B cell (primary cell): ENCODE results near the gene HECTD3. TPM values are rescaled to one million over a fixed set of nuclear protein-coding genes. Genes with fewer than 3 reads are reported as not detected.
A peak's percentile ranks its signal among the peaks of the same experiment; 100 is the strongest.

Experiments
- ATAC-seq: fragments of 200-7000 bp; cut with Tn5 transposase; one replicate; pipeline ENCODE4 v1.10.0; 2021; ENCODE audit warnings: low read depth, mild to moderate bottlenecking, moderate number of reproducible peaks, moderate library complexity
- CTCF ChIA-PET: fragments of 350-600 bp; sonication (Branson Sonifier 250); formaldehyde crosslinking; loops from one replicate; lab custom pipeline; 2021; ENCODE audit warnings: antibody characterized with exemption, inconsistent platforms; lab: Charles Lee
- POLR2A ChIA-PET: fragments of 350-600 bp; sonication (Branson Sonifier 250); formaldehyde crosslinking; loops from one replicate; lab custom pipeline; 2021; ENCODE audit warnings: antibody characterized with exemption; lab: Charles Lee
- DNase-seq: peaks from one replicate; pipeline ENCODE4 v3.0.0; 2013
- H2AFZ ChIP-seq: 2 replicates; pipeline ENCODE4 v1.6.1; 2012; ENCODE audit warnings: mild to moderate bottlenecking, low read depth, low read length; ENCODE audit not compliant: insufficient read depth, poor library complexity, severe bottlenecking
- H3K27ac ChIP-seq, 2 donors: 1 replicate in 1 of 2; 2 replicates in 1 of 2; pipeline ENCODE4 v1.5.1; 2012 to 2013; ENCODE audit warnings: low read length in 2 of 2, mild to moderate bottlenecking in 2 of 2, moderate library complexity in 1 of 2
- H3K27me3 ChIP-seq, 4 experiments: fragments of 200-600 bp in 1 of 4; sonication (generic) in 1 of 4; replicated peaks in 1 of 4; 1 replicate in 2 of 4; 2 replicates in 2 of 4; pipeline versions ENCODE4 v1.6.1 to v1.7.0; 2013 to 2016; ENCODE audit warnings: low read length in 3 of 4, mild to moderate bottlenecking in 2 of 4, mixed read lengths in 1 of 4, moderate library complexity in 1 of 4; ENCODE audit not compliant: insufficient read depth in 4 of 4, control insufficient read depth in 3 of 4; ENCODE audit errors: control extremely low read depth in 1 of 4
- H3K36me3 ChIP-seq, 2 experiments: replicated peaks in 1 of 2; 1 replicate in 1 of 2; 2 replicates in 1 of 2; pipeline versions ENCODE4 v1.6.1 to v1.7.1; 2013; ENCODE audit warnings: low read length in 1 of 2; ENCODE audit not compliant: insufficient read depth in 2 of 2, control insufficient read depth in 1 of 2; ENCODE audit errors: control extremely low read depth in 1 of 2, extremely low read depth in 1 of 2
- H3K4me1 ChIP-seq, 2 donors: fragments of 200-600 bp in 1 of 2; sonication (generic) in 1 of 2; 1 replicate in 1 of 2; 2 replicates in 1 of 2; pipeline versions ENCODE4 v1.5.1 to v1.6.1; 2013 to 2017; ENCODE audit warnings: low read length in 2 of 2; ENCODE audit not compliant: control insufficient read depth in 2 of 2, insufficient read depth in 2 of 2
- H3K4me2 ChIP-seq: replicated peaks from 2 replicates; pipeline ENCODE3; 2012; ENCODE audit warnings: mild to moderate bottlenecking, low read depth, low read length; ENCODE audit not compliant: poor library complexity, severe bottlenecking
- H3K4me3 ChIP-seq, 5 experiments: fragments of 200-600 bp in 1 of 5; sonication (generic) in 1 of 5; 1 replicate in 3 of 5; 2 replicates in 2 of 5; pipeline versions ENCODE4 v1.5.1 to v1.7.0; 2011 to 2016; ENCODE audit warnings: low read length in 4 of 5, mild to moderate bottlenecking in 4 of 5, low read depth in 2 of 5, control low read depth in 1 of 5, moderate library complexity in 1 of 5; ENCODE audit not compliant: insufficient read depth in 1 of 5; ENCODE audit errors: control extremely low read depth in 1 of 5, extremely low read depth in 1 of 5
- H3K79me2 ChIP-seq: fragments of 200-600 bp; sonication (generic); one replicate; pipeline ENCODE4 v1.6.0; 2016; ENCODE audit warnings: low read length; ENCODE audit not compliant: control insufficient read depth, insufficient read depth
- H3K9ac ChIP-seq: fragments of 200-600 bp; sonication (generic); 2 replicates; pipeline ENCODE4 v1.6.1; 2017; ENCODE audit warnings: mild to moderate bottlenecking, low read length, moderate library complexity
- H3K9me3 ChIP-seq, 3 donors: one replicate each; pipeline versions ENCODE4 v1.6.1 to v1.7.1; 2013; ENCODE audit warnings: low read length in 2 of 3; ENCODE audit not compliant: control insufficient read depth in 2 of 3, insufficient read depth in 1 of 3; ENCODE audit errors: control extremely low read depth in 1 of 3
- H4K20me1 ChIP-seq: 2 replicates; pipeline ENCODE4 v1.6.0; 2012; ENCODE audit warnings: mild to moderate bottlenecking, low read length; ENCODE audit not compliant: insufficient read depth, control insufficient read depth, poor library complexity, severe bottlenecking
- H3K27ac Mint-ChIP-seq: one replicate; pipeline ENCODE4 v1.8.0; 2021; ENCODE audit warnings: mixed read lengths
- H3K27me3 Mint-ChIP-seq: one replicate; pipeline ENCODE4 v1.8.0; 2021; ENCODE audit warnings: mixed read lengths
- H3K4me1 Mint-ChIP-seq: one replicate; pipeline ENCODE4 v1.8.0; 2021; ENCODE audit warnings: mixed read lengths
- H3K4me3 Mint-ChIP-seq: one replicate; pipeline ENCODE4 v1.8.0; 2021; ENCODE audit warnings: mixed read lengths
- H3K9me3 Mint-ChIP-seq: one replicate; pipeline ENCODE4 v1.8.0; 2022; ENCODE audit warnings: mixed read lengths; ENCODE audit not compliant: insufficient read depth
- CTCF ChIP-seq: fragments of 200-600 bp; IDR thresholded peaks from one replicate; pipeline ENCODE4 v1.8.0; 2022; ENCODE audit warnings: antibody characterized with exemption, mild to moderate bottlenecking
- EZH2 ChIP-seq: IDR thresholded peaks from 2 replicates; pipeline ENCODE4 v1.6.1; 2012; ENCODE audit warnings: borderline replicate concordance, low read depth, mild to moderate bottlenecking, moderate library complexity, low read length; ENCODE audit not compliant: insufficient read depth, poor library complexity, severe bottlenecking
- WGBS: methylation state at CpG from one replicate; pipeline ENCODE4 v1.1.5; 2013; ENCODE audit warnings: missing lambda C conversion rate; ENCODE audit not compliant: insufficient coverage; 5-methylcytosine and 5-hydroxymethylcytosine counted together
- intact Hi-C: fragments of 100-400 bp; cut with micrococcal nuclease; formaldehyde crosslinking; loops from one replicate; pipeline ENCODE4 v1.10.0; 2022
- polyA plus RNA-seq: library from polyadenylated mRNA; depleted of rRNA; stranded (reverse); fragments of >200 nt; gene quantifications from 2 replicates; pipeline ENCODE4 v1.2.3, GENCODE V29; 2012
- total RNA-seq, 2 donors: library from RNA; stranded (reverse); fragments of 120-200 nt in 1 of 2; gene quantifications; 1 replicate in 1 of 2; 2 replicates in 1 of 2; pipeline versions ENCODE4 v1.2.3 to v1.2.4, GENCODE V29; 2013 to 2022

HECTD3 gene
- total and polyA plus RNA-seq, 2 donors (not counting 1 experiment from before 2014, with no cell fraction given): 44.5 to 66.8 TPM

- Mint-ChIP-seq H3K27ac (no peak overlapping the region), H3K27me3 (no peaks in the 10 kb centered on the region), H3K9me3 (no peaks in the 10 kb centered on the region), H3K4me1 (no peaks in the 10 kb centered on the region), H3K4me3 (no peak overlapping the region)
- Histone ChIP-seq H3K4me1 (no peaks in the 10 kb centered on the region), H3K4me2 (no peak overlapping the region), H3K4me3 (no peak overlapping the region), H3K79me2 (no peaks in the 10 kb centered on the region), H3K36me3 (no peaks in the 10 kb centered on the region), H2AFZ (no peak overlapping the region), H3K9me3 (no peaks in the 10 kb centered on the region), H3K9ac (no peak overlapping the region), H3K27ac (no peak overlapping the region), H3K27me3 (no peaks in the 10 kb centered on the region), H4K20me1 (no peaks in the 10 kb centered on the region)
- no peak for TF ChIP-seq EZH2
- TF ChIP-seq CTCF: no peak
- ChIA-PET CTCF (no interaction called here), POLR2A (no interaction called here)
- no peak for ATAC-seq
- DNase-seq: no peak
- no CpG with 5 or more reads among the region's 1 CpG for WGBS
- intact Hi-C loops: no loop called here
These were observed 12.5 kb upstream of the HECTD3 start for GRCh38 chr1:45023663-45024062.

- H3K9me3 ChIP-seq: no peaks in the 10 kb centered on the region
- ChIA-PET CTCF (interaction anchor here (0.6 to 11.9 kb wide), 15 partner anchors 8 to 1226 kb away, joined by 3 to 388 read pairs (median 4); partner anchors contain the start of genes HECTD3, PRDX1 and TESK2), POLR2A (interaction anchor here (0.7 to 1.5 kb wide), 2 partner anchors 283 to 285 kb away, joined by 3 to 7 read pairs; no protein-coding TSS in a partner anchor)
- peaks cover 0 to 6% of the 10 kb centered on the region in 2 donors for H3K4me1 ChIP-seq
- no peak overlapping the region for H3K27ac ChIP-seq
- TF ChIP-seq CTCF (peak; percentile 73), EZH2 (no peak)
- no peaks in the 10 kb centered on the region for H3K27me3 ChIP-seq
- H3K4me3 Mint-ChIP-seq: no peak overlapping the region
- peak; percentile 67 for ATAC-seq
- H3K36me3 ChIP-seq: peaks cover 0 to 15% of the 10 kb centered on the region in 2 experiments
- no peak overlapping the region for H3K4me3 ChIP-seq
- 80% methylated on average over 16 of the region's 16 CpGs for WGBS
- intact Hi-C loops: loop anchor here (1.0 kb wide), 1 partner anchor 282 kb away; no protein-coding TSS in a partner anchor
- no peaks in the 10 kb centered on the region for H3K9me3 Mint-ChIP-seq
- no peaks in the 10 kb centered on the region for H3K79me2 ChIP-seq
- no peak overlapping the region for H3K9ac ChIP-seq
- no peak overlapping the region for H3K4me2 ChIP-seq
- H3K27me3 Mint-ChIP-seq: no peaks in the 10 kb centered on the region
- peak; percentile 67 for DNase-seq
- peak overlapping the region; percentile 60 for H2AFZ ChIP-seq
- H3K27ac Mint-ChIP-seq: no peak overlapping the region
- peaks cover 13% of the 10 kb centered on the region for H3K4me1 Mint-ChIP-seq
- no peaks in the 10 kb centered on the region for H4K20me1 ChIP-seq
These were observed 7.6 kb upstream of the HECTD3 start for GRCh38 chr1:45018599-45019230.
